Activated CD4-positive, alpha-beta T cell treated with anti-CD3 and anti-CD28 coated beads, Interleukin-2, amount 10 ng/mL, durations not matched to agents 7 days and 5 days (primary cell): Measurements from ENCODE around the gene ADPGK. TPM values are rescaled to one million over a fixed set of nuclear protein-coding genes. Genes with fewer than 3 reads are reported as not detected.

Experiments used
- CTCF ChIA-PET: fragments of 350-600 bp; sonication (Branson Sonifier 250); formaldehyde crosslinking; loops from one replicate; lab custom pipeline; 2021; ENCODE audit warnings: antibody characterized with exemption; lab: Charles Lee
- POLR2A ChIA-PET: fragments of 350-600 bp; sonication (Branson Sonifier 250); formaldehyde crosslinking; loops from one replicate; lab custom pipeline; 2021; ENCODE audit warnings: antibody characterized with exemption; lab: Charles Lee
- DNase-seq: peaks from one replicate; pipeline ENCODE4 v3.0.0-alpha.2; 2020
- H3K27ac Mint-ChIP-seq: one replicate; pipeline ENCODE4 v1.8.0; 2021; ENCODE audit warnings: mild to moderate bottlenecking, moderate library complexity, mixed read lengths
- H3K27me3 Mint-ChIP-seq: one replicate; pipeline ENCODE4 v1.8.0; 2021; ENCODE audit warnings: mixed read lengths
- H3K36me3 Mint-ChIP-seq: one replicate; pipeline ENCODE4 v1.8.0; 2021; ENCODE audit warnings: low read depth, mixed read lengths
- H3K4me1 Mint-ChIP-seq: one replicate; pipeline ENCODE4 v1.8.0; 2021; ENCODE audit warnings: mixed read lengths
- H3K4me3 Mint-ChIP-seq: one replicate; pipeline ENCODE4 v1.8.0; 2021; ENCODE audit warnings: mild to moderate bottlenecking, moderate library complexity, mixed read lengths
- H3K9me3 Mint-ChIP-seq: one replicate; pipeline ENCODE4 v1.8.0; 2021; ENCODE audit warnings: mixed read lengths
- total RNA-seq, 2 experiments: library from RNA; stranded (reverse); gene quantifications; one replicate each; pipeline ENCODE4 v1.2.3, GENCODE V29; 2021

Gene ADPGK
- total RNA-seq, 2 experiments from 2014 or later: 91.4 to 94.2 TPM

DNA sequence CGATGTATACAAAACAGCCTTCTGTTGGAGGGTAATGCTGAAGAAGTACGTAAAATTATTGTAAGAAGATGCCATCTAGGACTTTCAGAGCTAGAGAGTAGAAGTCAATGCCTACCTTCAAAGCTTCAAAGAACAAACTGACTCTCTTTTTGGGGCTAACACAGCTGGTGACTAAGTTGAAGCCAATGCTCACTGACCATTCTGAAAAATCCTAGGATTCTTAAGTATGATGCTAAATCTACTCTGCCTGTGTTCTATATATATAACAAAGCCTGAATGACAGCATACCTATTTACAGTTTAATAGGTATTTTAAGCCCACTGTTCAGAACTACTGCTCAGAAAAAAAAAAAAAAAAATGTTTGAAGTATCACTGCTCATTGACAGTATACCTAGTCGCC lies 18.9 kb downstream of the ADPGK start:
- Mint-ChIP-seq H3K27me3 (no peaks in the 10 kb centered on the region), H3K9me3 (peaks cover 22% of the 10 kb centered on the region), H3K4me3 (no peak overlapping the region), H3K4me1 (peaks cover 20% of the 10 kb centered on the region), H3K27ac (no peak overlapping the region), H3K36me3 (peaks cover 69% of the 10 kb centered on the region)
- DNase-seq: no peak
- CTCF ChIA-PET: interaction anchor here (0.6 to 2.2 kb wide), 4 partner anchors 8 to 291 kb away, joined by 3 to 6 read pairs (median 4); no protein-coding TSS in a partner anchor
- POLR2A ChIA-PET: interaction anchor here (0.6 kb wide), 1 partner anchor 12 kb away, joined by 3 read pairs; no protein-coding TSS in a partner anchor

DNA sequence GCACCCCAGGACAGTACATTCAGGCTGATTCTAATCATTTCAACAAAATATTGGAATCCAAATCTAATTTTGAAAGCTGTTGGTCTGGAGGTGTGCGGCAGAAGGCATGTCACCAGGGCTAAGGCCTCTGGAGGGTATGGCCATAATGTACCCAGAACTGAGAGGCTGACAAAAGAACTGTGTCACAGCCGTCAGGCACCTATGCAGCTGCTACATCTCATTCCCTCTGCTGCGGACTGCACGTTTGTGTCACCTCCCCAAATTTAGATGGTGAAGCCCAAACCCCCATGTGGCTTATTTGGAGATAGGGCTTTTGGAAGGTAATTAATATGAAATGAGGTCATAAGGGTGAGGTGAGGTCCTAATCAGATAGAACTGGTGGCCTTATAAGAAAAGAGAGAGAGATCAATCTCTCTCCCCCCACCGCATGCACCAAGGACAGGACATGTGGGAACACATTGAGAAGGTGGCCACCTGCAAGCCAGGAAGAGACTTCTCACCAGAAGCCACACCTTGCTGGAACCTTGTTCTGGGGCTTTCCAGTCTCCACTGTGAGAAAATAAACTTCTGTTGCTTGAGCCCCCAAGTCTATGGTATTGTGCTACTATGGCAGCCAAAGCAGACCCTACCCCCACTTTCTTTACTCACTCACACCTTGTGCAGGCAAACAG lies 22.8 kb downstream of the ADPGK start:
- no peak for DNase-seq
- peaks cover 4% of the 10 kb centered on the region for H3K9me3 Mint-ChIP-seq
- peaks cover 69% of the 10 kb centered on the region for H3K36me3 Mint-ChIP-seq
- ChIA-PET POLR2A (no interaction called here), CTCF (interaction anchor here (0.6 kb wide), 2 partner anchors 18 to 39 kb away, joined by 3 read pairs; no protein-coding TSS in a partner anchor)
- H3K4me1 Mint-ChIP-seq: peaks cover 32% of the 10 kb centered on the region
- no peak overlapping the region for H3K4me3 Mint-ChIP-seq
- H3K27ac Mint-ChIP-seq: no peak overlapping the region
- no peaks in the 10 kb centered on the region for H3K27me3 Mint-ChIP-seq

DNA sequence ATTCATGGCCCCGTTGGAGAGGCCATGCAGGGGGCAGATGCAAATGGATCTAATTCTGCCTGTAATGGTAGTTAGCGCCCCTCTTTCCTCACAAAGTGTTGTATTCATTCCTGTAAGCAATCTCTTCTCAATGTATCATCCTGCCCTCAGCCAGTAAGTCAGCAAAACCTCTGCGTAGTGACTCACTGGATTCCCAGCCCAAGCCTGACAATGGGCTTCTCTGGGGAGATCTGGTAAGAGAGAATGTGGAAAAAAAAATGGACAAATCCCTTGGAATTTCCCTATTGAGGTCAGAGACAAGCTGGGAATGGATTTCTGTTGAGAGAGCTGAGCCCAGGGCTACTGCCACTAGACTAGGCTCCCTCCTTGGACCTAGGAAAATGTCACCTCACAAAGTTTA lies 25.4 kb downstream of the ADPGK start:
- H3K36me3 Mint-ChIP-seq: peaks cover 73% of the 10 kb centered on the region
- H3K27ac Mint-ChIP-seq: no peak overlapping the region
- peaks cover 24% of the 10 kb centered on the region for H3K4me1 Mint-ChIP-seq
- no peaks in the 10 kb centered on the region for H3K27me3 Mint-ChIP-seq
- no peak for DNase-seq
- no peak overlapping the region for H3K4me3 Mint-ChIP-seq
- POLR2A ChIA-PET: no interaction called here
- no peaks in the 10 kb centered on the region for H3K9me3 Mint-ChIP-seq
- CTCF ChIA-PET: no interaction called here

DNA sequence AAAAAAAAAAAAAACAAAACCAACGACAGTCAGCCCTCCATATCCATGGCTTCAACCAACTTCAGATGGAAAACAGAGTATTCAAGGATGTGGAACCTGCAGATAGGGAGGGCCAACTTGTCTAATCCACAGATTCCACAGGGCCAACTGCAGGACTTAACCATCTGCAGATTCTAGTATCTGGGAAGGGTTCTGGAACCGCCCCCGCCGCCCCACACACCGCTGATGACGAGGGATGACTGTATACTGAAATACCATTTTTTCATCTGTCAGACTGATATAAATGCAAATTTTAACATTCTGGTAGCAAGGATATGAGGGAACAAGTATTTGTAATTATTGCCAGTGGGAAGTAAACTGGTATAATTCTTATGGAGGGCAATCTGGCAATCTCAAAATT lies 29.5 kb downstream of the ADPGK start:
- CTCF ChIA-PET: interaction anchor here (0.7 to 1.9 kb wide), 2 partner anchors 10 to 17 kb away, joined by 3 to 5 read pairs; no protein-coding TSS in a partner anchor
- Mint-ChIP-seq H3K27ac (no peak overlapping the region), H3K4me1 (peaks cover 34% of the 10 kb centered on the region), H3K27me3 (no peaks in the 10 kb centered on the region), H3K9me3 (no peaks in the 10 kb centered on the region), H3K4me3 (no peak overlapping the region), H3K36me3 (peaks cover 73% of the 10 kb centered on the region)
- POLR2A ChIA-PET: no interaction called here
- DNase-seq: no peak

DNA sequence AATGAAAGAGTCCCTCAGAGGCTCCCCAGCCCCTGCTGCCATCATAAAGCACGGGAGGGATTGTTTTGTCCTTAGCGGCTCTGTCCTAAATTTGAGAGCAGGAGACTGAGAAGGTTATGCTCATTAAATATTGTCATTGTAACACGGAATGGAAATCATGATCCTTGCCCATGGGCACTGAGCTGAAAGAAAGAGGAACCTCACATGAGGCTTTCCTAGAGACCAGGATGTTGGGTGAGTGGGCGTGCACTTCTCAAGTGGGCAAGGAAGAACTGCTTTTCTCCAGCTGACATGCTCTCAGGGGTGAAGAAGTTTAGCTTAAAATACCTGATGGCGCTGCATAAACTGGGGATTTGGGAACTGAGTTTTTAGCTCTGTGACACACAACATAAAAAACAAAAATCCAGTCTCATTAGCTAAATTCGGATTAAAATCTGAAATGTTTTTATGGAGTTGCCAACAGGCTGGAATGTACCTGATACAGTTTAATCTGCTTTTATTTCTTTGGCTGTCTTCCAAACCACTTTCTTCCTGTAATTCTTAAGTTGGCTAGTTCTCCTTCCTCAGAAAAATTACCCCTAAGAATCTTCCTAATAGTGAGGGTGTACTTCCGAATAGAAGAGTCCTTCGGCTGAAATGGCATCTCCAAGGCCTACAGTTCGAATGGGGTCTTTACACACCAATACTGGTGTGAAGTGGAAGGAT lies 31.7 kb downstream of the ADPGK start:
- Mint-ChIP-seq H3K9me3 (no peaks in the 10 kb centered on the region), H3K4me3 (no peak overlapping the region), H3K27me3 (no peaks in the 10 kb centered on the region), H3K4me1 (peaks cover 25% of the 10 kb centered on the region), H3K36me3 (peaks cover 64% of the 10 kb centered on the region), H3K27ac (no peak overlapping the region)
- DNase-seq: no peak
- ChIA-PET CTCF (interaction anchor here (1.0 to 1.5 kb wide), 4 partner anchors 9 to 28 kb away, joined by 3 read pairs; no protein-coding TSS in a partner anchor), POLR2A (no interaction called here)

DNA sequence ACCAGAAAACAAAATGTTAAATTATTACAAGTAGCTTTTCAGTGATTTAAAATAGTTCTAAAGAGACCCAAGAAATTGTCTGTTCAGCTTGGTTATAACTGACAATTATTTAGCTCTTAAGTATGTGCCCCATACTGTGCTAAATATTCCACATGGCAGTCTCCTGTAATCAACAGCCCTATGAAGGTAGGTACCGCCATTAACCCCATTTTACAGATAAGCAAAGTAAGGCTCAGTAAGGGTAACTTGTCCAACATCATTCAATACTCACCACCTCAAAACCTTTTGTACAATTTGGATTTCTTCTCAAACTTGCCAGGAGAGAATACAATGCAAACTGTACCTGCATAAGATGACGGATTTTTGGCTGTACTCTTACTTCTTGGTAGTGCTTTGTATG lies 33.9 kb downstream of the ADPGK start:
- Mint-ChIP-seq H3K9me3 (no peaks in the 10 kb centered on the region), H3K27me3 (no peaks in the 10 kb centered on the region), H3K36me3 (peaks cover 53% of the 10 kb centered on the region), H3K4me3 (no peak overlapping the region), H3K4me1 (peaks cover 22% of the 10 kb centered on the region), H3K27ac (no peak overlapping the region)
- CTCF ChIA-PET: interaction anchor here (1.0 to 1.2 kb wide), 3 partner anchors 10 to 33 kb away, joined by 3 read pairs; no protein-coding TSS in a partner anchor
- POLR2A ChIA-PET: no interaction called here
- no peak for DNase-seq

DNA sequence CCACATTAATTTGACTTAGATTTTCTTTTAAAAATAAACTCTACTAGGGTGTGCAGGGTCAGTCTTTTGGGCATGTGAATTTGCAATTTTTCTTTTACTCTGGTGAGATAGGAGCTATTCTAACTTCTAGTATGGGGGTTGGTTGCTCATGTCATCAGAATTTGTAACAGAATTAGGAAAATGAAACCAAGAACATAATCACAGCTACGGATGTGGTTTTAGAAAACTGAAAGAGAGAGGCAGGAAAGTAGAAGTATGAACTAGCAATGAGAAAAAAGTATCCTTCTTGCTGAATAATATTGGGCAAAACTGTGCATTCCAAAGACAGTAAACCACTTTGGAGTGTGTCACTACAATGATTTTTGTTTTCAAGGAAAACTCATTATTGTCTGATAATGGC lies 43.3 kb downstream of the ADPGK start:
- H3K27ac Mint-ChIP-seq: peak overlapping the region; percentile 89
- no peak for DNase-seq
- peak overlapping the region; percentile 40 for H3K4me3 Mint-ChIP-seq
- H3K9me3 Mint-ChIP-seq: peaks cover 7% of the 10 kb centered on the region
- peaks cover 46% of the 10 kb centered on the region for H3K4me1 Mint-ChIP-seq
- H3K27me3 Mint-ChIP-seq: no peaks in the 10 kb centered on the region
- H3K36me3 Mint-ChIP-seq: peaks cover 64% of the 10 kb centered on the region
- CTCF ChIA-PET: interaction anchor here (1.6 to 2.7 kb wide), 4 partner anchors 9 to 23 kb away, joined by 3 to 9 read pairs (median 4); no protein-coding TSS in a partner anchor
- POLR2A ChIA-PET: interaction anchor here (0.7 kb wide), 1 partner anchor 28 kb away, joined by 3 read pairs; no protein-coding TSS in a partner anchor

DNA sequence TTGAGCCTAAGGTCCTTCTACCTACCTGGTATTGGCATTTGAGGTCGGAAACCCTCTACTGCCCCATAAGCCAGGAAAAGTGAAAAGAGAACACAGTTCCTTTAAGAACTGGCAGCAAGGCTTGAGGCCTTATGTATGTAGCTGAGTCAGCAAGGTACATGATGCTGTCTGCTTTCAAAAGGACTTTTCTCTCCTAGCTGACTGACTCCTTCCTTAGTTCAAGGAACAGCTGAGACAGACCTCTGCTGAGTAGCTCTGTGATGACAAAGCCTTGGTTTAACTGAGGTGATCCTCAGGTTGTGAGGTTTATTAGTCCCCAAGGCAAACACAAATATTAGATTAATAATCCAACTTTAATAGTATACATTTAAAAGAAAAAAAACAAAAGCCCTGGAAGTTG lies 45.8 kb downstream of the ADPGK start:
- H3K9me3 Mint-ChIP-seq: peaks cover 7% of the 10 kb centered on the region
- no peak overlapping the region for H3K27ac Mint-ChIP-seq
- H3K36me3 Mint-ChIP-seq: peaks cover 71% of the 10 kb centered on the region
- ChIA-PET POLR2A (no interaction called here), CTCF (interaction anchor here (0.6 to 2.7 kb wide), 4 partner anchors 14 to 45 kb away, joined by 3 to 9 read pairs (median 4); no protein-coding TSS in a partner anchor)
- H3K27me3 Mint-ChIP-seq: no peaks in the 10 kb centered on the region
- no peak for DNase-seq
- H3K4me1 Mint-ChIP-seq: peaks cover 51% of the 10 kb centered on the region
- no peak overlapping the region for H3K4me3 Mint-ChIP-seq

DNA sequence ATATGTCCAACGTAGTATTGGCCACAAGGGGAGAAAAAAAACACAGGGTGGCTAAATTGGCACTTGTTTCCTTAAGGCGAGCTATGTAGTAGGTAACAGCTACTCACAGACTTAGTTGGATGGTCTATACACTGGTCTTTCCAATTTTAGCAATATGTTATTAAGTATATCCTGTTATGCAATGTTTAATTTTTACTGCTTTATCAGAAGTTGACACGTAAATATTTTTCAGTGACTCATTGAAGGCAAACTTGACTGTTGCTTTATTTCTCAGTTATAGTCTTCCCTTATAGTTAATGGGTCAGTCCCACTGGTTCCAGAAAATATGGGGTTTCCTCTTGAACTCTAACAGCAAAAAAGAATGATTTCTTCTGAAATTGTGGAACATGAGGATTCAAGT lies 46.5 kb downstream of the ADPGK start:
- ChIA-PET CTCF (interaction anchor here (0.8 to 2.3 kb wide), 3 partner anchors 13 to 35 kb away, joined by 3 to 11 read pairs (median 3); no protein-coding TSS in a partner anchor), POLR2A (no interaction called here)
- Mint-ChIP-seq H3K27me3 (no peaks in the 10 kb centered on the region), H3K4me1 (peaks cover 49% of the 10 kb centered on the region), H3K27ac (no peak overlapping the region), H3K4me3 (no peak overlapping the region), H3K36me3 (peaks cover 67% of the 10 kb centered on the region), H3K9me3 (peaks cover 7% of the 10 kb centered on the region)
- DNase-seq: no peak

DNA sequence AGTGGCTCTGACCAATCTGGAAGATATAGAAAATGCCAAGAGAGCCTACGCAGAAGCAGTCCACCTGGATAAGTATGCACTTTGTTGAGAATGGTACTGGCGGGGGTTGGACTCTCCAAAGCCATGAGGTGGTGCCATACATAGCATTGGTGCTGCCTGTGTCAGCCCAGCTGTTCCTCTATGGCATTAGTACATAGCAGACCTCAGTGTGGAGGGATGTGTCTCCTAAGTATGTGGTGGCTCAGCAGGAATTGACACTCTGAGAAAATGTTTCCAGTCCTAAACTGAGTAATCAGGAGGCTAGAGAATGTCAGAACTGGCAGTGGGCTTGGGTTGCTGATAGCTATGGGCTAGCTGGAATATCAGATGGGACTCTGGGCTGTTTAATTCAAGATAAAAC lies 48.4 kb downstream of the ADPGK start:
- H3K4me1 Mint-ChIP-seq: peaks cover 30% of the 10 kb centered on the region
- ChIA-PET POLR2A (no interaction called here), CTCF (interaction anchor here (0.9 to 2.4 kb wide), 4 partner anchors 8 to 18 kb away, joined by 3 to 11 read pairs (median 7); no protein-coding TSS in a partner anchor)
- peaks cover 7% of the 10 kb centered on the region for H3K9me3 Mint-ChIP-seq
- H3K4me3 Mint-ChIP-seq: no peak overlapping the region
- DNase-seq: no peak
- H3K27me3 Mint-ChIP-seq: no peaks in the 10 kb centered on the region
- peaks cover 55% of the 10 kb centered on the region for H3K36me3 Mint-ChIP-seq
- no peak overlapping the region for H3K27ac Mint-ChIP-seq

DNA sequence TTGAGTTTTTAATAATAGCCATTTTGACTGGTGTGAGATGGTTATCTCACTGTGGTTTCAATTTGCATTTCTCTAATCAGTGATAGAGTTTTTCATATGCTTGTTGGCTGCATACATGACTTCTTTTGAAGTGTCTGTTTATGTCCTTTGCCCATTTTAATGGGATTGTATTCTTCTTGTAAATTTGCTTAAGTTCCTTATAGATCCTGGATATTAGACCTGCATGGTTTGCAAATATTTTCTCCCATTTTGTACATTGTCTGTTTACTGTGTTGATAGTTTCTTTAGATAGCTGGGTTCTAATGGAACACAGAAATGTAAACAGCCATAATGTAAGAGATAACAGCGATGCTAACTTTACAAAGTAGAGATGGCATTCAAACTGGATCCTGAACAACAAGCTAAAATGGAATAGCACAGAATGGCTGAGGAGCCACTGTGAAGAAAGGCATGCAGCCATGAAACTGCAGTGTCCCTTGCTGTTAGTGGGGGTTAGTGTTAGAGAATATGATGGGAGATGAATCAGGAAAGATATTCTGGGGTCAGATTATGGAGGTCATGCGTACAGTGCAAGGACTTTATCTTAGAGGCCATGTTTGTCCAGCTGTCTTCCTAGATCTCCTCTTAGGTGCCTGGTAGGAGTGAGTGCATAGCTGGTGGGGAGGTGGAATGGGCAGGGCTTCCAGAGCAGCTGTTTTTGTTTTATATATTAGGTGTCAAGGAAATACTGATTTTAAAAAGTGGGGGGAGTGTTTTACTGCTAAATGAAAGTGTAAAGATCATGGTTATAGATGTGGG lies 49.4 kb downstream of the ADPGK start:
- H3K4me3 Mint-ChIP-seq: no peak overlapping the region
- no peak for DNase-seq
- H3K4me1 Mint-ChIP-seq: peaks cover 20% of the 10 kb centered on the region
- POLR2A ChIA-PET: no interaction called here
- H3K9me3 Mint-ChIP-seq: peaks cover 5% of the 10 kb centered on the region
- H3K36me3 Mint-ChIP-seq: peaks cover 47% of the 10 kb centered on the region
- CTCF ChIA-PET: interaction anchor here (1.9 to 2.6 kb wide), 3 partner anchors 7 to 12 kb away, joined by 7 to 12 read pairs (median 7); no protein-coding TSS in a partner anchor
- no peaks in the 10 kb centered on the region for H3K27me3 Mint-ChIP-seq
- H3K27ac Mint-ChIP-seq: peak overlapping the region; percentile 36

DNA sequence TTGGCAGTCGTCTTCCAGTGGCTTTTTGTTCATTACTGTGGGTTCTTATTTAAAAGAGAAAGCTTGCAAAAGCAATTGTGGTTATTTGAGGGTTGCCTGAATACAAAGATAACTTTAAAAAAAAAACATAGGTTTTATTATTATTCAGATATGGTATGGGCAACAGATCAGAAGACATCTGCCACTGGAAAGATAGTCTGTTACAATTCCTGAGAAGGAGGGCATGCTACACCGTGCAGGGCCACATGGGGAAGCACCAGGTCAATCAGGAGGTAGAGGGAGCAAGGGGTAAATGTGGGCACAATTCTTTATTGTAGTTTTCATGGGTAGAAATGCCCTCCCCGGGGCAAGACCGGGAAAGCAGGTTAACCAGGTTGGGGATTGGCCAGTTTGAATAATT lies 51.0 kb downstream of the ADPGK start:
- no peak for DNase-seq
- H3K4me1 Mint-ChIP-seq: peaks cover 12% of the 10 kb centered on the region
- no peak overlapping the region for H3K4me3 Mint-ChIP-seq
- H3K27me3 Mint-ChIP-seq: no peaks in the 10 kb centered on the region
- CTCF ChIA-PET: interaction anchor here (2.6 kb wide), 1 partner anchor 10 kb away, joined by 12 read pairs; no protein-coding TSS in a partner anchor
- H3K36me3 Mint-ChIP-seq: peaks cover 34% of the 10 kb centered on the region
- POLR2A ChIA-PET: no interaction called here
- no peak overlapping the region for H3K27ac Mint-ChIP-seq
- H3K9me3 Mint-ChIP-seq: no peaks in the 10 kb centered on the region
